ENCODE data around the gene BCAN. TPM values are rescaled to one million over a fixed set of nuclear protein-coding genes. Genes with fewer than 3 reads are reported as not detected.
A peak's percentile ranks its signal among the peaks of the same experiment; 100 is the strongest.

Gene BCAN
- total and polyA plus RNA-seq, 4 donors: 181 to 1,252 (median 607) TPM

DNA sequence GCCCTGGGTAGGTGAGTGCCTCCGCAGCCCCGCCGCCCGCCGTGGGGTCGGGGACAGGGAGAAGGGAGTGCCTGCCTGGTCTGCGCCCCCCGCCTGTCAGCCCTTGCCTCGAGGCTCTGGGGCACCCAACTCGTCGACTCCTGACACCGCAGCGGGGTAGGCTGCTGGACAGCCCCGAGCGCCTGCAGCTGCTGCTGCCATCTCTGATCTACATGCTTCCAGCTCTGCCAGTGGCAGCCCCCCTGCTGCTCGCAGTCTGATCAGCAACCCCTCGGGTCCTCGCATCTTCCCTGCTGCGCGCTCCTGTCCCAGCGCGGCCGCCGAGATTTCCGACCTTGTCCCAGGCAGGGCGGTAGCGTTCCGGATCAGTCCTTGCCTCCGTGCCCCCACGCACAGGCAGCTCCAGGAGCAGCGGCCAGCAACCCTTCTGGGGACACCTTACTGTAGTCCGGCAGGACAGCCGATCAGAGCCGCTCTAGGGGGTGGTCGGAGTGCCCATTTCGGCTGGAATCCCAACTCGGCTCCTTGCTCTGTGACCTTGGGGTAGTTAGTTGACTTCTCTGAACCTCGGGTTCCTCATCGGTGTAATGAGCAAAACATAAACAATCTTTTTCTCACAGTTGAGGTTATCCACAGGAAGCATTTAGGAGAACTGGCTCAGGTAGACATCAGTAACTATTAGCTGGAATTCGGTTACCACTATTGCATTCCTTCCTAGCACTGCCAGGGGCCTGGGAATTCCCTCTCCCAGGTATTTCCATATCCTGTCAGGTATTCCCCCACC is 540 bp downstream of the BCAN start:
- no peak for DNase-seq (ENCODE audit: low read depth in 4 of 6, low spot score in 6 of 6)
- Histone ChIP-seq H3K36me3 (ENCODE audit: control insufficient read depth, insufficient read depth, low read length) (peaks cover 28% of the 10 kb centered on the region), H3K27ac (ENCODE audit: low read depth, low read length) (peak overlapping the region; percentile 95), H3K4me1 (ENCODE audit: control insufficient read depth, insufficient read depth, low read length) (peaks cover 89% of the 10 kb centered on the region), H3K4me3 (ENCODE audit: low read depth, low read length) (peak overlapping the region; percentile 83), H3K9me3 (ENCODE audit: control insufficient read depth, insufficient read depth, low read length) (no peaks in the 10 kb centered on the region), H3K27me3 (ENCODE audit: control insufficient read depth, insufficient read depth, low read length) (peaks cover 14% of the 10 kb centered on the region)
- under 1% methylated on average over 33 of the region's 40 CpGs for WGBS (ENCODE audit: insufficient coverage)

DNA sequence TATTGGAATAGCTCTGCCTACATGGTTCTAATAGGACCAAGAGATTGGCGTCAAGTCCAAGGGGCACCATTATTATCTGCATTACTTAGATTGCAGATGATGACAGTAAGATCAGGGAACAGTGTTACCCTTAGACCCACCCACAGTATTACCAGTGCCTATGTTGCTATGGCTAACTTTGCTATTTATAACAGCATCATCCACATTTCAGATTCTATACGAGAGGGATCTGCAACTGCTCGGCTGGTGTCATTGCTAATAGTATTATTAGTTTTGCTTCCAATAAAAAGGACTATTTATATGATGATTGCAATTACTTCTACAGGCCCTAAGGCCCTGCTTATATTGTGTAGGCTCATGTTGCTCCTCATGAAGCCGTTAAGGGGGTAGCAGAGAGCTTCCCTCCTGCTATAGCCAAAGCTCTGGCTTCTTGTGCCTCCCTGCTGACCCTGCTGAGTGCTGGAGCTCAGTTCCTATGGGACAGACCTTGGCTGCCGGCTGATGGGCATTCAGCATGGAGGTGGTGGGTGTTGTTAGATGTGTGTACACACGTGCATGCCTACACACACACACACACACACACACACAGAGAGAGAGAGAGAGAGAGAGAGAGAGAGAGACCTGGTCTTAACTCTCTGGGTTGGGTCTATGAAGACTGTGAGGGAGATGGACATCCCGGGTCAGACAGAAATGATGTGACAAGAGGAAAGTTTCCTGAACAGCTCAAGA is 1.3 kb downstream of the BCAN start:
- H3K4me3 ChIP-seq (ENCODE audit: low read depth, low read length): peak overlapping the region; percentile 83
- peak overlapping the region; percentile 95 for H3K27ac ChIP-seq (ENCODE audit: low read depth, low read length)
- H3K9me3 ChIP-seq (ENCODE audit: control insufficient read depth, insufficient read depth, low read length): no peaks in the 10 kb centered on the region
- peak in 1 of 6 donors; percentile 79 for DNase-seq (ENCODE audit: low read depth in 4 of 6, low spot score in 6 of 6)
- H3K4me1 ChIP-seq (ENCODE audit: control insufficient read depth, insufficient read depth, low read length): peaks cover 89% of the 10 kb centered on the region
- peaks cover 14% of the 10 kb centered on the region for H3K27me3 ChIP-seq (ENCODE audit: control insufficient read depth, insufficient read depth, low read length)
- H3K36me3 ChIP-seq (ENCODE audit: control insufficient read depth, insufficient read depth, low read length): peaks cover 35% of the 10 kb centered on the region
- 17% methylated on average over 1 of the region's 7 CpGs for WGBS (ENCODE audit: insufficient coverage)

DNA sequence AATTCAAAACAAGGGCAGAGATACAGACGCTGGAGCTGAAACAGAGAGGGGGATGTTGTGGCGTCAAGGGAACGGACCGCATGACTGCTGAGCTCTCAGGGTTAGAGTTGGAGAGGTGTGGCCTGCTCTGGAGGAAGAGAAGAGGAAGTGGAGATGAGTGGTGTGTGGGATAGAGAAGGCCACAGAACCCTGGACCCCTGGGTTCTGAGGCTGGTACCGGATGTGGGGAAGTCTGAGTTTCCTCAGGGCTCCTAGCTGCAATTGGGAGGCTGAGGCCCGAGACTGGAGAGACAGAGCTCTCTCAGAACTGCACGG is 1.8 kb downstream of the BCAN start:
- WGBS (ENCODE audit: insufficient coverage): 36% methylated on average over 7 of the region's 7 CpGs
- H3K9me3 ChIP-seq (ENCODE audit: control insufficient read depth, insufficient read depth, low read length): no peaks in the 10 kb centered on the region
- DNase-seq (ENCODE audit: low read depth in 4 of 6, low spot score in 6 of 6): no peak
- peaks cover 14% of the 10 kb centered on the region for H3K27me3 ChIP-seq (ENCODE audit: control insufficient read depth, insufficient read depth, low read length)
- peaks cover 41% of the 10 kb centered on the region for H3K36me3 ChIP-seq (ENCODE audit: control insufficient read depth, insufficient read depth, low read length)
- H3K4me1 ChIP-seq (ENCODE audit: control insufficient read depth, insufficient read depth, low read length): peaks cover 89% of the 10 kb centered on the region
- peak overlapping the region; percentile 95 for H3K27ac ChIP-seq (ENCODE audit: low read depth, low read length)
- H3K4me3 ChIP-seq (ENCODE audit: low read depth, low read length): peak overlapping the region; percentile 83

DNA sequence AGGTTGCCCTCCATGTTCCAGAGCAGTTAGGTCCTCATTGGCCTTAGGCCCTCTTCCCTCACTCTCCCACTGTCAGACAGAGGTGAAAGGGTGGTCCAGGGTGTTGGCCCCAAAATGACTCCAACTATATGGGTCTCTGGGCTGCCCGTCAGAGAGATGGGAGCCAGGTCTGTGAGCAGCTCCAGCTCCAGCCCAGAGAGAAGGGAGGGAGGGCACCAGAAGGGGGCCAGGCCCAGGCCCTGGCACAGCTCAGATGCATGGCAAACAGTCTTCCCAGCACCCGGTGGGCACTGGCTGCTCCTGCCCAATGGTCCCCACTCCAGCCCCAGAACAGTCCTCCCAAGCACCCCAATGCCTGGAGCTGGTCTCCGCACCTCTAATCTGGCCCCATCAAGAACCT is 2.2 kb downstream of the BCAN start:
- peaks cover 86% of the 10 kb centered on the region for H3K4me1 ChIP-seq (ENCODE audit: control insufficient read depth, insufficient read depth, low read length)
- H3K27me3 ChIP-seq (ENCODE audit: control insufficient read depth, insufficient read depth, low read length): peaks cover 14% of the 10 kb centered on the region
- H3K4me3 ChIP-seq (ENCODE audit: low read depth, low read length): peak overlapping the region; percentile 83
- peak overlapping the region; percentile 95 for H3K27ac ChIP-seq (ENCODE audit: low read depth, low read length)
- no peaks in the 10 kb centered on the region for H3K9me3 ChIP-seq (ENCODE audit: control insufficient read depth, insufficient read depth, low read length)
- no peak for DNase-seq (ENCODE audit: low read depth in 4 of 6, low spot score in 6 of 6)
- H3K36me3 ChIP-seq (ENCODE audit: control insufficient read depth, insufficient read depth, low read length): peaks cover 44% of the 10 kb centered on the region
- 35% methylated on average over 2 of the region's 3 CpGs for WGBS (ENCODE audit: insufficient coverage)

DNA sequence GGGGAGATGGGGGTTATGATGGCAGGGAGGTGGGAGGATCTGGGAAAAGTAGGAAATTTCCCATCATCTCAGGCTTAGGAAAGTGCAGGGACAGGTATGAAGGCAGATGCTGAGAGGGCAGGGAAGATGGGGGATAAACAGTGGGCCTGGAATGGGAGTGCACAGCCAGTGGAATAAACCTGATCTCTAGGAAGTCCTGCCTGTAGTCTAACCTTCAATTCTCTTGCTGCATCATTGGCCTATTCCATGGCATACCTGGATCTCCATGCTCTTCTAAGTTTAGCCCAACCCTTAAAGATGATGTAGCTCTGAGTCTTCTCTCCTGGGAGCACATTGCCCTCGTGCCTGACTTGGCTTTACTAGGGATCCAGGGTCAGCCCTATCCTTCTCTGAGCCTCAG is 2.7 kb downstream of the BCAN start:
- no peak for DNase-seq (ENCODE audit: low read depth in 4 of 6, low spot score in 6 of 6)
- Histone ChIP-seq H3K4me1 (ENCODE audit: control insufficient read depth, insufficient read depth, low read length) (peaks cover 81% of the 10 kb centered on the region), H3K27ac (ENCODE audit: low read depth, low read length) (peak overlapping the region; percentile 95), H3K36me3 (ENCODE audit: control insufficient read depth, insufficient read depth, low read length) (peaks cover 48% of the 10 kb centered on the region), H3K27me3 (ENCODE audit: control insufficient read depth, insufficient read depth, low read length) (peaks cover 14% of the 10 kb centered on the region), H3K4me3 (ENCODE audit: low read depth, low read length) (peak overlapping the region; percentile 83), H3K9me3 (ENCODE audit: control insufficient read depth, insufficient read depth, low read length) (no peaks in the 10 kb centered on the region)
- no CpG with 5 or more reads among the region's 1 CpG for WGBS (ENCODE audit: insufficient coverage)

DNA sequence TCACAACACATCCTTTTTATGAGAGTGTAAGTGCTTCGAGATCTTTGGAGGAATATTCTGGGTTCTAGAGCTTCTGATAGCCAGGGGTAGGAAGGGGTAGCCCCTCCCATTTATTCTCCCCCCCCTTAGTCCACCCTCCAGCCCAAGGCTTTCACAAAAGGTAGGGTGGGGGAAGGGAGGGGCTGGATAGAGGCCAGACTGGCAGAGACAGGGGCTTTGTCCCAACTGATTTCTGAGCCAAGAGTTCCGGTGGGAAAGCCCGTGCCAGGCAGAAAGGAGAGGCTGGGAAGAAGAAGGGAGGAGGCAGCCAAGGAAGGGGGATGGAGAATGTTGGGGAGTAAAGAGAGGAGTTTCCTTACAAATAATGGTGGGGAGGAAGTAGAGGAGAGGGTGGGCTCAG is 3.1 kb downstream of the BCAN start:
- peaks cover 14% of the 10 kb centered on the region for H3K27me3 ChIP-seq (ENCODE audit: control insufficient read depth, insufficient read depth, low read length)
- H3K4me1 ChIP-seq (ENCODE audit: control insufficient read depth, insufficient read depth, low read length): peaks cover 77% of the 10 kb centered on the region
- peak in 5 of 6 donors; percentile 76 to 91 (median 79) for DNase-seq (ENCODE audit: low read depth in 4 of 6, low spot score in 6 of 6)

DNA sequence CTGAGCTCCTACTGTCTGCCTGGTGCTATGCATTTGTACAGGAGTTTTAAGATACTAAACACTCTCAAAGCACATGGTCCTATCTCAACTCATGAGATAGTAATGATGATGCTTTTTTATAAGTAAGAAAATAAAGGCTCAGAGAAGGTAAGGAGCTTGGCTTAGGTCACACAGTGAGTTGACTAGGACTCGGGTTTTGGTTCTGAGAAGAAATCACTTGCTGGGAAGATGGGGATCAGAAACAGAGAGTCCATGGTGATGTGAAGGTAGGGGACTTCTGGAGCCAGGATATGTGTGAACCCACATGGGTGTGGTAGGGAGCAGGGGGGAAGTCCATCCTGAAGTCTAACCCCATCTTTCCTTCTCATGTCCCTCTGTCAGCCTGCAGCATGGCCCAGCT is 3.7 kb downstream of the BCAN start:
- no peak for DNase-seq (ENCODE audit: low read depth in 4 of 6, low spot score in 6 of 6)
- H3K4me3 ChIP-seq (ENCODE audit: low read depth, low read length): peak overlapping the region; percentile 83
- H3K9me3 ChIP-seq (ENCODE audit: control insufficient read depth, insufficient read depth, low read length): no peaks in the 10 kb centered on the region
- 83% methylated on average over 1 of the region's 1 CpG for whole genome bisulfite sequencing (ENCODE audit: insufficient coverage)
- peaks cover 14% of the 10 kb centered on the region for H3K27me3 ChIP-seq (ENCODE audit: control insufficient read depth, insufficient read depth, low read length)
- H3K36me3 ChIP-seq (ENCODE audit: control insufficient read depth, insufficient read depth, low read length): peaks cover 55% of the 10 kb centered on the region
- peaks cover 74% of the 10 kb centered on the region for H3K4me1 ChIP-seq (ENCODE audit: control insufficient read depth, insufficient read depth, low read length)
- H3K27ac ChIP-seq (ENCODE audit: low read depth, low read length): peak overlapping the region; percentile 95

More for the DNA sequence above, 3.1 kb downstream of the BCAN start:
- Histone ChIP-seq H3K4me3 (ENCODE audit: low read depth, low read length) (peak overlapping the region; percentile 83), H3K27ac (ENCODE audit: low read depth, low read length) (peak overlapping the region; percentile 95), H3K36me3 (ENCODE audit: control insufficient read depth, insufficient read depth, low read length) (peaks cover 49% of the 10 kb centered on the region), H3K9me3 (ENCODE audit: control insufficient read depth, insufficient read depth, low read length) (no peaks in the 10 kb centered on the region)
- WGBS (ENCODE audit: insufficient coverage): 29% methylated on average over 2 of the region's 3 CpGs

DNA sequence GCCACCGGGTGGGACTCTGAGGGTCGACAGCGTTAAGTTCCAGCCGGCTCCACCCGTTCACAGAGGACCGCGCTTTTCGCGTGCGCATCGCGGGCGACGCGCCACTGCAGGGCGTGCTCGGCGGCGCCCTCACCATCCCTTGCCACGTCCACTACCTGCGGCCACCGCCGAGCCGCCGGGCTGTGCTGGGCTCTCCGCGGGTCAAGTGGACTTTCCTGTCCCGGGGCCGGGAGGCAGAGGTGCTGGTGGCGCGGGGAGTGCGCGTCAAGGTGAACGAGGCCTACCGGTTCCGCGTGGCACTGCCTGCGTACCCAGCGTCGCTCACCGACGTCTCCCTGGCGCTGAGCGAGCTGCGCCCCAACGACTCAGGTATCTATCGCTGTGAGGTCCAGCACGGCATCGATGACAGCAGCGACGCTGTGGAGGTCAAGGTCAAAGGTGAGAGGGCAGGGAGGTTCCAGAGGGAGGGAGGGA is 4.9 kb downstream of the BCAN start:
- DNase-seq (ENCODE audit: low read depth in 4 of 6, low spot score in 6 of 6): no peak
- peaks cover 11% of the 10 kb centered on the region for H3K27me3 ChIP-seq (ENCODE audit: control insufficient read depth, insufficient read depth, low read length)
- no peak overlapping the region for H3K4me3 ChIP-seq (ENCODE audit: low read depth, low read length)
- H3K27ac ChIP-seq (ENCODE audit: low read depth, low read length): no peak overlapping the region
- H3K36me3 ChIP-seq (ENCODE audit: control insufficient read depth, insufficient read depth, low read length): peaks cover 66% of the 10 kb centered on the region
- WGBS (ENCODE audit: insufficient coverage): 18% methylated on average over 51 of the region's 51 CpGs
- H3K4me1 ChIP-seq (ENCODE audit: control insufficient read depth, insufficient read depth, low read length): peaks cover 71% of the 10 kb centered on the region
- no peaks in the 10 kb centered on the region for H3K9me3 ChIP-seq (ENCODE audit: control insufficient read depth, insufficient read depth, low read length)

DNA sequence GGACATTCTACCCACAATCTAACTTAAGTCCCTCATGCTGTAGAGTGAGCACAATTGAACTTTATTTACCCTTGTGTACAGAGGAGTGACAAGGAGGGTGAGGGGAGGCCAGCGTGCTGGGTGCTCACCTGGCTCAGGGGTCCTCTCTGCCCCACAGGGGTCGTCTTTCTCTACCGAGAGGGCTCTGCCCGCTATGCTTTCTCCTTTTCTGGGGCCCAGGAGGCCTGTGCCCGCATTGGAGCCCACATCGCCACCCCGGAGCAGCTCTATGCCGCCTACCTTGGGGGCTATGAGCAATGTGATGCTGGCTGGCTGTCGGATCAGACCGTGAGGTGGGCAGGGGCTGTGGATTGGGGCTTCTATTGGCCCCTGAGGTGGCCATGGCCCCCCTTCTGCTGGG is 5.4 kb downstream of the BCAN start:
- Histone ChIP-seq H3K27me3 (ENCODE audit: control insufficient read depth, insufficient read depth, low read length) (peaks cover 11% of the 10 kb centered on the region), H3K36me3 (ENCODE audit: control insufficient read depth, insufficient read depth, low read length) (peaks cover 68% of the 10 kb centered on the region), H3K4me1 (ENCODE audit: control insufficient read depth, insufficient read depth, low read length) (peaks cover 73% of the 10 kb centered on the region), H3K4me3 (ENCODE audit: low read depth, low read length) (no peak overlapping the region), H3K9me3 (ENCODE audit: control insufficient read depth, insufficient read depth, low read length) (no peaks in the 10 kb centered on the region), H3K27ac (ENCODE audit: low read depth, low read length) (no peak overlapping the region)
- no peak for DNase-seq (ENCODE audit: low read depth in 4 of 6, low spot score in 6 of 6)
- 70% methylated on average over 10 of the region's 10 CpGs for WGBS (ENCODE audit: insufficient coverage)
